ENCODE measurements around the gene FNDC3B. TPM values are rescaled to one million over a fixed set of nuclear protein-coding genes. Genes with fewer than 3 reads are reported as not detected.
A peak's percentile ranks its signal among the peaks of the same experiment; 100 is the strongest.

Gene FNDC3B
- polyA plus RNA-seq, 2 of the 4 experiments (the other 2 are of a cell fraction): 29.5 to 33.6 TPM

DNA sequence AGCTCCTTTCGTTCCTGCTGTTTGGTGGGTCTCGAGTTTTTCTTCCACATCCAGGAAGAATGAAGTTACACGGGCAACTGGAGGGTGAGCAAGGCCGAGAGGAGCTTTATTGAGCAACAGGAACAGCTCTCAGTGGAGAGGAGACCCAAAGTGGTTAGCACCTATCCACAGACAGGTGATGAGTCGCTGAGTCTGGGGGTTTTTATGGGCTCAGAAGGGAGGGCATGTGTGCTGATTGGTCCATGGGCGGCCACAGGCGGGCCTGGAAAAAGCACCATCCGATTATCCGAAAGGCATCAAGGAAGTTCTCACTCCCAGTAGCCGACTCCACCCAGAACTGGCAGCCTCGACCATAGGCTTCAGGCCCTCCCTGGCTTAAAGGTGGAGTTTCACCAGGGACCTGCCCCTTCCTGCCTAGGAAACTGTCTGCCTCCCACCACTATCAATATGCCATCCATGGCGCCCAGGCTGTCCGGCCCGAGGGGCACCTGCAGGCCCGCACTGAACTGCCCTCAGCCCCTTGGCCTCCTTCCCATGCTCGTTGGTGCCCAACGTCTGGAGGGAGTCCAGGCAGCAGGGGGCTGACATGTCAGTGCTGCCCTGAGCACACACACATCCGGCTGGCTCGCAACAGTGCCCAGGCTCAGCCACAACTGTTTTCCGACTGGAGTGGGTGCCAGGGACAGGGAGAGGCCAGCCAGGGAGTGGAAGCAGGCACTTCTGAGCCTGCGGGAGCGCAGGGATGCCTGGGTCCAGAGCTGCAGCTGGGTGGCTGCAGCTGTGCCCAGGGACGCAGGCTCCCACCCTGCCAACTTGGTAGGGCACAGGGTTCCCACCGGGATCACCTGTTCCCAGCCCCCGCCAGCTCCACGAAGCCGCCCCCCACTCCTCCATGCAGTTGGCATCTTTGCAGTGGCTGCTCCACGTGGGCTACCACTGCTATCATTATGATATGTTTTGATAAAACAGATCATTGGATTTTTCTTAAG, 170.2 kb downstream of the FNDC3B start:
- H3K9me3 ChIP-seq: no peaks in the 10 kb centered on the region
- H3K4me3 ChIP-seq: no peak overlapping the region
- ATAC-seq: peak; percentile 51 to 68
- POLR2A ChIA-PET: no interaction called here
- WGBS (ENCODE audit: missing lambda C conversion rate): 79% methylated on average over 11 of the region's 28 CpGs
- H3K4me1 ChIP-seq: peaks cover 80% of the 10 kb centered on the region
- no peak for TF ChIP-seq CBX8 (IDR thresholded peaks at IDR 0.05)
- TF ChIP-seq EHMT2 (IDR thresholded peaks at IDR 0.05; ENCODE audit: low read depth): no peak
- no peak for TF ChIP-seq CEBPB (IDR thresholded peaks at IDR 0.05)
- TF ChIP-seq PHF8 (IDR thresholded peaks at IDR 0.05; ENCODE audit: borderline replicate concordance, low read depth): no peak
- no peak for TF ChIP-seq RNF2 (IDR thresholded peaks at IDR 0.05; ENCODE audit: borderline replicate concordance, low read depth)
- TF ChIP-seq, protein P1, sequence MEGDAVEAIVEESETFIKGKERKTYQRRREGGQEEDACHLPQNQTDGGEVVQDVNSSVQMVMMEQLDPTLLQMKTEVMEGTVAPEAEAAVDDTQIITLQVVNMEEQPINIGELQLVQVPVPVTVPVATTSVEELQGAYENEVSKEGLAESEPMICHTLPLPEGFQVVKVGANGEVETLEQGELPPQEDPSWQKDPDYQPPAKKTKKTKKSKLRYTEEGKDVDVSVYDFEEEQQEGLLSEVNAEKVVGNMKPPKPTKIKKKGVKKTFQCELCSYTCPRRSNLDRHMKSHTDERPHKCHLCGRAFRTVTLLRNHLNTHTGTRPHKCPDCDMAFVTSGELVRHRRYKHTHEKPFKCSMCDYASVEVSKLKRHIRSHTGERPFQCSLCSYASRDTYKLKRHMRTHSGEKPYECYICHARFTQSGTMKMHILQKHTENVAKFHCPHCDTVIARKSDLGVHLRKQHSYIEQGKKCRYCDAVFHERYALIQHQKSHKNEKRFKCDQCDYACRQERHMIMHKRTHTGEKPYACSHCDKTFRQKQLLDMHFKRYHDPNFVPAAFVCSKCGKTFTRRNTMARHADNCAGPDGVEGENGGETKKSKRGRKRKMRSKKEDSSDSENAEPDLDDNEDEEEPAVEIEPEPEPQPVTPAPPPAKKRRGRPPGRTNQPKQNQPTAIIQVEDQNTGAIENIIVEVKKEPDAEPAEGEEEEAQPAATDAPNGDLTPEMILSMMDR (IDR thresholded peaks at IDR 0.05): no peak
- TF ChIP-seq HDAC2 (IDR thresholded peaks at IDR 0.05): no peak
- TF ChIP-seq HOXB13 (CRISPR knock-in tag; IDR thresholded peaks at IDR 0.05; ENCODE audit: low read depth): no peak
- TF ChIP-seq ESRRA (IDR thresholded peaks at IDR 0.05; ENCODE audit: borderline replicate concordance, low read length): no peak
- no peak for TF ChIP-seq SMC3 (IDR thresholded peaks at IDR 0.05)
- TF ChIP-seq TFCP2L1 (CRISPR knock-in tag; IDR thresholded peaks at IDR 0.05): no peak
- no peak for TF ChIP-seq BHLHE40 (IDR thresholded peaks at IDR 0.05; ENCODE audit: low read depth, low read length)
- no peak for TF ChIP-seq CHD2 (IDR thresholded peaks at IDR 0.05; ENCODE audit: low read length, partially characterized antibody)
- no peak for TF ChIP-seq HOXA7 (CRISPR knock-in tag; IDR thresholded peaks at IDR 0.05)
- TF ChIP-seq TP53 (CRISPR knock-in tag; IDR thresholded peaks at IDR 0.05): no peak
- TF ChIP-seq JUN (IDR thresholded peaks at IDR 0.05): no peak
- TF ChIP-seq, protein P2, sequence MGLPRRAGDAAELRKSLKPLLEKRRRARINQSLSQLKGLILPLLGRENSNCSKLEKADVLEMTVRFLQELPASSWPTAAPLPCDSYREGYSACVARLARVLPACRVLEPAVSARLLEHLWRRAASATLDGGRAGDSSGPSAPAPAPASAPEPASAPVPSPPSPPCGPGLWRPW (IDR thresholded peaks at IDR 0.05): no peak
- FAIRE-seq: no peak
- peak overlapping the region; percentile 6; the same call in 1 of the 3 replicates for H3K4me2 ChIP-seq
- DNase-seq (ENCODE audit: low read depth in 1 of 2, low spot score in 1 of 2): no peak
- CTCF ChIA-PET: no interaction called here
- peak overlapping the region; percentile 26 to 72; a peak in 4 of 6 replicates for H3K27ac ChIP-seq

DNA sequence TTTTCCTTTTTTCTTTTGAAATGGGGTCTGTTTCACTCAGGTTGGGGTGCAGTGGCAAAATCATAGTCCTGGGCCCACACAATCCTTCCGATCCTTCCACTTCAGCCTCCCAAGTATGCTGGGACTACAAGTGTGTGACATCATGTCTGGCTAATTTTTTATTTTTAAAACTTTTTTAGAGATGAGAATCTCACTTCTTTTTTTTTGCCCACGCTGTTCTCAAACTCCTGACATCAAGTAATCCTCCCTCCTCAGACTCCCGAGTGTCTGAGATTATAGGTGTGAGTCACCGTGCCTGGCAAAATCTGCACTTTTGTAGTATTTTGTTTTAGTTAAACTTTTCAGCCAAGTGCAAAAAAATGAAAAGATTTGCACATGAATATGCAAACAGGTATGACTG, 171.0 kb downstream of the FNDC3B start:
- peak overlapping the region; percentile 4; the same call in 1 of the 3 replicates for H3K4me2 ChIP-seq
- no peaks in the 10 kb centered on the region for H3K9me3 ChIP-seq
- peak overlapping the region; percentile 21 to 72; a peak in 4 of 6 replicates for H3K27ac ChIP-seq
- no peak overlapping the region for H3K4me3 ChIP-seq
- ChIA-PET POLR2A (no interaction called here), CTCF (no interaction called here)
- peaks cover 80% of the 10 kb centered on the region for H3K4me1 ChIP-seq
- no peak for TF ChIP-seq NR3C1 (IDR thresholded peaks at IDR 0.05)
- no peak for TF ChIP-seq MAZ (IDR thresholded peaks at IDR 0.05; ENCODE audit: borderline replicate concordance, low read depth, low read length)
- no peak for TF ChIP-seq ZFP36 (IDR thresholded peaks at IDR 0.05; ENCODE audit: borderline replicate concordance, partially characterized antibody)
- TF ChIP-seq CHD2 (IDR thresholded peaks at IDR 0.05; ENCODE audit: low read length, partially characterized antibody): no peak
- TF ChIP-seq SREBF2 (IDR thresholded peaks at IDR 0.05): no peak
- no peak for TF ChIP-seq MAFK (IDR thresholded peaks at IDR 0.05; ENCODE audit: partially characterized antibody)
- TF ChIP-seq, protein P3, sequence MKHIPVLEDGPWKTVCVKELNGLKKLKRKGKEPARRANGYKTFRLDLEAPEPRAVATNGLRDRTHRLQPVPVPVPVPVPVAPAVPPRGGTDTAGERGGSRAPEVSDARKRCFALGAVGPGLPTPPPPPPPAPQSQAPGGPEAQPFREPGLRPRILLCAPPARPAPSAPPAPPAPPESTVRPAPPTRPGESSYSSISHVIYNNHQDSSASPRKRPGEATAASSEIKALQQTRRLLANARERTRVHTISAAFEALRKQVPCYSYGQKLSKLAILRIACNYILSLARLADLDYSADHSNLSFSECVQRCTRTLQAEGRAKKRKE (CRISPR knock-in tag; IDR thresholded peaks at IDR 0.05; ENCODE audit: low read depth): no peak
- no peak for TF ChIP-seq POLR2AphosphoS2 (conservative IDR thresholded peaks at IDR 0.05; ENCODE audit: low read length)
- TF ChIP-seq NFE2L2 (conservative IDR thresholded peaks at IDR 0.05; ENCODE audit: low read length): no peak
- no peak for TF ChIP-seq KDM1A (IDR thresholded peaks at IDR 0.05; ENCODE audit: low read depth)
- TF ChIP-seq POLR2A (IDR thresholded peaks at IDR 0.05; ENCODE audit: low read length): no peak
- TF ChIP-seq CBX2 (IDR thresholded peaks at IDR 0.05; ENCODE audit: borderline replicate concordance, low read depth): no peak
- no peak for TF ChIP-seq KDM5A (IDR thresholded peaks at IDR 0.05)
- no peak for TF ChIP-seq FOXS1 (CRISPR knock-in tag; IDR thresholded peaks at IDR 0.05)
- TF ChIP-seq JUN (IDR thresholded peaks at IDR 0.05): no peak
- TF ChIP-seq ZNF302 (CRISPR knock-in tag; IDR thresholded peaks at IDR 0.05): no peak
- no peak for TF ChIP-seq EHMT2 (IDR thresholded peaks at IDR 0.05; ENCODE audit: low read depth)
- DNase-seq (ENCODE audit: low read depth in 1 of 2, low spot score in 1 of 2) (no peak), FAIRE-seq (no peak), ATAC-seq (no peak)
- 61% methylated on average over 4 of the region's 4 CpGs for WGBS (ENCODE audit: missing lambda C conversion rate)

All from A549 (cell line).